GM18507 (cell line): Measurements from ENCODE around the gene NLGN1.

Experiments
- DNase-seq: peaks from one replicate; pipeline ENCODE4 v3.0.0; 2011; ENCODE audit warnings: low read depth; ENCODE audit not compliant: insufficient read length; ENCODE audit errors: extremely low spot score
- FAIRE-seq: peaks from 2 replicates; lab custom pipeline; 2011; peaks lifted over from hg19 to GRCh38; lab: Jason Lieb, UNC

NLGN1 gene

DNA sequence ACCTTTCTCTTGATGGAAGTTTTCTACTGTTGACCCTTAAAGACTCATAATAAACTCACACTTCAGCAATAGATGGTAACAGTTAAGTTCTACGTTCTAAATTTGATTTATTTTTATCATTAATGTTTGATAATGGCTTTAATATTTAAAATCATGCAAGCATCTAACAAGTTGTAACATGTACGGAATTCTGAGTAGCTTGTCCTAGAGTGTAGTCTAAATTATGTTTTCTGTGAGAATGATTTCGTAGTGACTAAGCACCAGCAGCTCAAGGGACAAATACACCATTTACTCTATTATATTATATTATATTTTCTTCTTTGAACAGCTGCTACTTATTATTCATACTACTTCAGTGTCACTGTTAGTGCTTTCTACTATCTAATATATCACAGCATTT, 345.6 kb downstream of the NLGN1 start:
- DNase-seq (no peak), FAIRE-seq (no peak)

DNA sequence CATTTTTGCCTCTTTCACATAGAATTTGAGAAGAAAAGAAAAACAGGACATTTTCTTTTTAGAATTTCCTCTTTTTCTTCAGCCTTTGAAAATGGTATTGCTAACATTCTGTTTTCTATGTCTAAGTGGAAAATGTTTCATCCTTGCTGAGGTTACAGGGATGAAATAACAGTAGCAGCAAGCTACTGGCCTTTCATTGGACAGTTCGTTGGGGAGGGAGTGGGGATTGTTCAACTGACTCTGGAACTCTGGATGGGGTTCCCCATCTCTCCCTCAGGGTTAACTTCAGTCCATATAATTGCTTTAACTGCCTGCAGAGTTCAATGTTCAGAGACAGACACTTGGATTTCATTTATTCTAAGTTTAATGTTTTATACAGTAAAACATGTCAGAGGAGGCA, 346.0 kb downstream of the NLGN1 start:
- FAIRE-seq (no peak), DNase-seq (no peak)

DNA sequence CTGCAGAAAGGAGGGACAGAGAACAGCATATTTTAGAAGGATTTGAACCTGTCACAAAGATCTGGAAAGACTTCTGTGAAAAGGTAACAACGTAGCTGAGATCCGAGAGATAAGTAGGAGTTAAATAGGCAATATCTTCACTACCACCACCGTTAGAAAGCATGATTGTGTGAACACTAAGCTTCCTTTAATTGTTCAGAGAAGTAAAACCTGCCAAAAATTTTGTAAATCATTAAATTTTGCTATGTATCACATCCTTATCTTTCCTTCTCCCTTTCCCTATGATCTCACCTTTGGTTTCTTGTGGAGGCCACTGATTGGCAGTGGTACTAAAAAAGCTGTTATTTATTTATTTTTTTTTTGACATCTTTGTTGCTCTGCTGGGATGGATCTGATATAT, 346.9 kb downstream of the NLGN1 start:
- FAIRE-seq (no peak), DNase-seq (no peak)

DNA sequence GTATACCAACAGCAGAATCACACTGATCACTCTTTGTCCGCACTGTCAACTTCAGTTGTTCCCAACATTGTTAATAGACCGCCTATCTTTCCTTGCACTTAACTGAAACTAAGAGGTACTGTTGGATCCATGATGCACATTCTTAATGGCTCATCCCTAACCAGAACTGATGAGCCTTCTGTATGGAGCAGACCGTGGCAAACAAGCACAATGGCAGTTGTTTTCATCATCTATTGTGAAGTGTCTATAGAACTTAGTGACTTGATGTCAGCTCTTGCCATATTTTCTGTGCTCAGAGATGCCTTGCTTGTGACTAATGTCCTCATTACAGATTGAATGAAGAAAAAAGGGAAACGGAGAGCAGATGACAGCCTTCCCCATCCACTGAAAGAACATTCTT, 347.4 kb downstream of the NLGN1 start:
- no peak for FAIRE-seq

DNA sequence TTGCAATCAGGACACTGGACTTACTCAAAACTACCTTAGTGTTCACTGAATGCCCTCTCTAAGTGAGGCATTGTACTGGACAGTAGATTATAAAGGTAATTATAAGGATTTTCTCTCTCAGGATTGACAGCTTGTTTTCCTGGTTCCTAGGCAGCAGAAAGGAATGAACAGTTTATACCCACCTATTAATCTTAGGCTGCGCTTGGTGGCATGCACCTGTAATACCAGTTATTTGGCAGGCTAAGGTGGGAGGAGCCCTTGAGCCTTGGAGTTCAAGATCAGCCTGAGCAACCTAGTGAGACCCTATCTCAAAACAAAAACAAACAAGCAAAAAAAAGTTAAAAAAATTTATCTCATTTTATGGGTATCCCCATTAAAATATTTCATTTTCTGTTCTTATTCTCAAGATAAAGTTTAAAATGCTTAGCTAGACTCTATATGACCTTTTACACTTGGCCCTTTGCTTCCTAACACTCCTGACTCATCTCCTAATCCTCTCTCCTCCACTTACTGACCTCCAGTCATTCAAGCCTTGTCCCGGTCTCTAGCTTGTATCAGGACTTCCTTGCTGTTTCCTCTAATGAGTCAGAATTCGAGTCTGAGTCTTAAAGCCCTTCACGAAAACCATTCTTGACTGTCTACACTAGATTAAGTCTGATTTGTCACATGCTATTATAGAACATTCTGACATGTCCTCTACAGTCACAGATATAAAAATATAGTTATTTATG, 348.6 kb downstream of the NLGN1 start:
- DNase-seq (no peak), FAIRE-seq (no peak)

More for the DNA sequence above, 347.4 kb downstream of the NLGN1 start:
- DNase-seq = no peak

DNA sequence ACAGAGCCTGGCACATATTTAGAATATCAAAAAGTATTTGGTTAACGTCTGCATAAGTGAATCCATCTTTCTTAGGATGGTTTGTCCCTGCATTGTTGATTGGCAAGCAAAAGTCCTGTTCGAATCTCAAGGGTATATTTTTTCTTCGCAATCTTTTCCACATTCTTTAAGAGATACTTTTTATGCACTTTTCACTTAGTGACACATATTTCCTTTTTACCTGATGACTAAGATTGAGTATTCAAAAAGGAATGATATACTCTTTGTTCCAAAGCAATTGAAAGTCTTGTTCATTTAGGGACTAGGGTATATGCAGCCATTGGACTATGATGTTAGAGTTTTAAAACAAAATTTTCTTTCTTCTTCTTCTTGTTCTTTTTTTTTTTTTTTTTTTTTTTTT, 349.9 kb downstream of the NLGN1 start:
- no peak for DNase-seq
- no peak for FAIRE-seq

DNA sequence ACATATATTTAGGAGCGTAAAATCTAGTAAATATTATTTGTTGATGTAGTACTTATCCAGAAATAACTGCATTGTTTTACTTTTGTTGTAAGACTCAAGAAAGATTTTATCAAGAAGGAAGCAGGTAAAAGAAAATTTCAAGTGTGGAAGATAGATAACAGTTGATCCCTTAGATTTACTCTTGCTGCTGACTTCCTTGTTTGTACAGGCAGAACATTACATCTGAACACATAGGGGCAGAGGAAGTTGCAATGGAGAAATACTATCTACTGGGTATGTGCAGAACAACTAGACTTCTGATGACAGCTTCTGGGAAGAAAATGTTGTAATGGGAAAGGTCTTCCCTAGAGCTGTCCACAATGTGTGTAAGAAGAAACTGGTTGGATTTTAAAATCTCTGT, 350.6 kb downstream of the NLGN1 start:
- DNase-seq = no peak
- no peak for FAIRE-seq

DNA sequence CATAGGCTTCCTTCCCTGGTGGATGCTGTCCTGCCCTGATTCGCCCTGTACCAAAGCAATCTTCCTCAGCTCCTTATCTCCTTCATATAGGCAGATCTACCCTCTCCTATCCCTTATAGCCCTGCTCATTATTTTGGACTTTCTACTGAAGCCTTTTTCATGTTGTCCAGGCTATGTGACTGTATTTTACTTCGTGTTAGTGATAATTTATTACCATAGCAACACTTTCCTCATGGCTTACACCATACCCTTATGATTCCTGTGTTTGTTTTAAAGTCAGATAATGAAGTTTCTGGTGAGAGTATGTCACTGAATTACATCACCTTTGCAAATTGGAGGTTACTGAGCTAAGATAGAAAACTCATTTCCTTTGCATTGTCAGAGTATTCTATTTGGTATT, 352.6 kb downstream of the NLGN1 start:
- FAIRE-seq (no peak), DNase-seq (no peak)

DNA sequence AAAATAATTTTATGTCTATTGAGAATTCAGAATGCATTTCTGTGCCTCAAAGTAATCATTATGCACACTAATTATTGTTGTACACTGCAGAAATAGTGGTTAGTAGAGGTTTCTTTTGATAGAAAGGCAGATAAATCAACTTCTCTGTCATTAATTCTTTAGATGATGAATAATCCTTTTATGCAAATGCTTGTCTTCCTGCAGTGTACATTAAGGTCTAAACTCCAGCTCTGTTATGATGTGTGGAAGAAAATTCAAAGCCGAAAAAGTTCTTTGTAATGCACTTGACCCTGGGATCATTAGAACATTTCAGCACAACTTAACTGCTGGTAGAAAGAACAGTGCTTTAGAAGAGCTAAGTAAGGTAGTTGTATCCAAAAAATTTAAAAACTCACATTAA, 353.0 kb downstream of the NLGN1 start:
- DNase-seq (no peak), FAIRE-seq (no peak)

DNA sequence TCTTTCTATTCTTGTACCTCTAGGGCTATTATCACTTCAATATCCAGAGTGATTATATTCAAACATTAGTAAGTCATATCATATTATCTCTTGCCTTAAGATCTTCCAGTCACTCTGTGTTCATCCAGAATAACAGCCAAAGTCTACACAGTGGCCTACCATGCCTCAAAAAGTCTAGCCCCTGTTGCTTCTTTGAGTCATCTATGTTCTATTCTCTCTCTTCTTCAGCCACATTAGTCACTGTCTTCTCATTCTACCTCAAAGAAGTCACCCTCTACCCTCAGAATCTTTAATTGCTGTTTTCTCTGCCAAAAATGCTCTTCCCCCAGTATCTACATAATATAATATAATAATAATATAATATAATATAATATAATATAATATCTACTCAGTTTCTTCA, 356.0 kb downstream of the NLGN1 start:
- DNase-seq = no peak
- FAIRE-seq = no peak

DNA sequence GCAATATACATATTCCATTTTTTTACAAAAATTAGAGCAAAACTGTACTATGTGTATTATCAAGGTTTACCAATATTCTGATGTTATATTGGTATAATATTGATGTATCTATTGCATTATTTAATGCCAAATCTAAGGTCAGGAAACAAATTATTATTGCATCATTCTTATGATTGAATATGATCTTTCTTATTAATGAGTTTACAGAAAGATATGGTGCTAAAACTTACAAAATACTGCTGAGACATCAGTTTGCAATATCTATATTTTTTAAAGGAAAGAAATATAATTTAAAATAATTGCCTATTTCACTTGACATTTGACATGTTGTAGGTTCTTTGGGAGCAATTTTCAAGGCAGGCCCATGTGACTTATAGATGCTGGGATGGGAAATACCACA, 357.6 kb downstream of the NLGN1 start:
- no peak for FAIRE-seq
- no peak for DNase-seq

DNA sequence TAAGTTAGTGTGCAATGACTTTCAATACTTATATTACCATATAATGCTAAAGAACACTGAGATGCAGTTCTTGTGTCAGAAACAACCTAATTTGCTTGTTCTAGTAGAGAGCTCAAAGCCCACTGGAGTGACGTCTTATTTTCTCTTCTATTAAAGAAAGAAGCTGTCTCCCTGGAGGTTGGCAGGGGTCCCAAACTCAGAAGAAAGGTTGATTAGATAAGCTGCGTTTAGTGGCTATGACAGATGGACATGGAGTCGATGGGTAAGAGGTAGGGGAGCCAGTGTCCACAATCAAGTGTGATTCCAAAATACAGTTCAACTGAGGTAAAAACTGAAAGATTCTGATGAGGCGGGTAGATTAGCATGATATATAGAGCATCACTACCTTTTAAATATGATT, 363.6 kb downstream of the NLGN1 start:
- FAIRE-seq (no peak), DNase-seq (no peak)

DNA sequence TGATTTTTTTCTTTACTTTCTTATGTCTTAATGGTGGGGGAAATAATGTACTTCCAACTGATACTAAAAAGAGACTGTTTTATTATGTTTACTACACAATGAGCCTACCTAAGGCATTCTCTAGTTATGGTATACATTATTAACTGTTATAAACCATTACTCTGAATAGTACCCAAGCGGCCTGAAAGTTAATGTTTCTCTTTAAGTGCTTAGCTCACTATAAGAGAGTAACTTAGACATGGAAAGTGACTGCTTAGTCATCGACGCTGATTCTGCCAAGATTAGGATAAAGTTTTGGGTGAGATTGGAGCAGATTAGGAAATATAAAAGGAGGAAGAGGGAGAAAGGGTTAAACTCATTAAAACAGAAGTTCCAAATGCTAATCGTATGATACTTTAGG, 365.0 kb downstream of the NLGN1 start:
- no peak for DNase-seq
- FAIRE-seq = no peak

DNA sequence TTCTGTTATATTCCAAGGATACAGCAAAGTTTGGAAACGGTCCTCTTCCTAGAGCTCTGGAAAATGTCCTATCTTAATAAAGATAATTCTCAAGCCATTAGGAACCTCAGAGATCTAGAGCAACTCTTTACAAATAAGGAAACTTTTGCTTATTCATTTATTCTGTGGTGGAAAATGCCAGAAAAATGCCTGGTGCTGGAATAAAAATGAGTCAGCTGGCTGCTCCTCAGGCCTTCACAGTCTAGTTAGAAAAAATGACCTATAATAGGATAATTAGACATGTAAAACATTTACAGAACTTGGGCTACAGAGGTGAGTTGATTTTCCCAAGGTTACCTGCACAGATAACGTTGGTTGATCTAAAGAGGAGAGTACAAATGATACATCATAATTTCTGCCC, 372.5 kb downstream of the NLGN1 start:
- DNase-seq (no peak), FAIRE-seq (no peak)

DNA sequence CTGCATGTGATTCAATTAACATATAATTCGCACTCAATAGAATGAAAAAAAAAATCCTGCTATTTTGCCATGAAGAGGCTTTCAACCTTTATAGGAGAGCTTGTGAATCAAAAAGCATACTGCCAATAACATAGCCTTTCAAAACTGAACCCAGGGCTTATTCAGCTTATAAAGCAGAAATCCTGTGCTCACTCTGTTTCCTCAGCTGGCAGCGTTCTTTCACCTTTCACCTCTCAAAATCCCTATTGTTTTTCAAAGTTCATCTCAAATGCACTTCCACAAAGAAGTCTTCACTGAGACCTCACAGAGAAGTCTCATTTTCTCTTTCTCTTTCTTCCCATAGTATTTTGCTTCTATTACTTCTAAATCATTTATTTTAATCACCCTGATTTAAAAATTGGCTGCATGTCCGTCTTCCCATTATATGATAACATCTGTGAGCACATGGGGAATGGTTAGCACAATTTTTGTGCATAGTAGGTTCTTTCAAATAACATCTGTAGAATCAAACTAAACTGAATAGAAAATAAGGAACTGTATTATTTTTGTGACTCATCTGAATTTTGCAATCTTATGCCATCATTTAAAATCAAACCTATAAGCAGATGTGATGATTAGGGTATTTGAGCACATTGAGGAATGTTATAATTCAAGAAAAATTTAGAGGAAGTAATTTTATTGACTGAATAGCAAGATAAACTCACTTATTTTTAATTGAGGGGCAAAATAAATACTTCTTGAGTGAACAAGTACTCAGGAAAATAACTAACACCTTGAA, 373.4 kb downstream of the NLGN1 start:
- no peak for DNase-seq
- no peak for FAIRE-seq

DNA sequence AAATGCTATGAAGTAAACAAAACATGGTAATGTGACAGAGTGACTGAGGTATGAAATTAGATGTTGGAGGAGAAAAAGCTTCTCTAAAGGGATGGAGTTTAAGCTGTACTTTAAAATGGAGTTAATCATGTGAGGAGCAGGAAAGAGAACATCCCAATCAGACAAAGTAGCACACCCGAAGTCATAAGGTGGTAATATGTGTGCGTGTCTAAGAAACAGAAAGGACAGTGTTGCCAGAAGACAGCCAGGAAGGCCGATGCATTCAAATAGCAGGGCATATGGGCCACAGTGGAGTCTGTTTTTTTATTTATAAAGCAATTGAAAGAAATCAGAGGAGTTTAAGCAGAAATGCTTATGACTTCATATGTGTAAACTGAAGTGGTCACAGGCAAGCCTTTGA, 376.3 kb downstream of the NLGN1 start:
- DNase-seq (no peak), FAIRE-seq (no peak)

DNA sequence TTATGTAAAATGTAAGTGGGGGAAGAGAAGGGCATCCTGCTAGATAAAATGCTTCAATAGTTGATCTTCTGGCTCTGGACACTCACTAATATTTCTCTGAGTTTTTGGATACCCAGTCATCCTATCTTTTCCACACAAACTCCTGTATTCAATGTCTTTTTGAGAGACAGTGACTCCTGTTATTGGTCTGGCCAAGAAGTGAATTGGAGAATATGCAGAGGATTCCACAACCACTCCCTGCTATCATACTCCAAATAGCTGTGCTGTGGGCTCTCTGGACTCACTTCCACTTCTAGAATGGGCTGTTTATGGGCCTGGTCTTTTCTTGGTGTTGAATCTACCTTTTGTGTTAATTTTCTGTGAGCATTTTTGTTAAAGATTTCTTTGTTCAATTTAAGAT, 376.8 kb downstream of the NLGN1 start:
- DNase-seq (no peak), FAIRE-seq (no peak)

DNA sequence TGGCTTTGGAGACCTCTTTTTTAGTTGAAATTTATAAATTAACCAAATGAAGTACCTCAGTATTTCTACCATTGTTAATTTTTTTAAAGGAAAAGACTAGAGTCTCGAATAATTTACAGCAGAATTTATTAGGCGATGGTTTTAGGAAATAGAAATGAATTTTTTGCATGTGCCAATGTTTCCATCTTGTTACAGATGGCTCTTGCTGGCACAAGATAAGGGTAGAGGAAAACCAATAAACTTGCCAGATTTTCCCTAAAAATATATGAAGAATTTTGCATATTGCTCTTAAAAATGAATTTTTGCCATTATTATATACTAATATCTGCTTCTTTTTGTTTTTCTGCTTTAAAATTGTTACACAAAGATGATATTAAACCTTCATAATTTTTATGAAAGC, 380.7 kb downstream of the NLGN1 start:
- no peak for DNase-seq
- FAIRE-seq = no peak

DNA sequence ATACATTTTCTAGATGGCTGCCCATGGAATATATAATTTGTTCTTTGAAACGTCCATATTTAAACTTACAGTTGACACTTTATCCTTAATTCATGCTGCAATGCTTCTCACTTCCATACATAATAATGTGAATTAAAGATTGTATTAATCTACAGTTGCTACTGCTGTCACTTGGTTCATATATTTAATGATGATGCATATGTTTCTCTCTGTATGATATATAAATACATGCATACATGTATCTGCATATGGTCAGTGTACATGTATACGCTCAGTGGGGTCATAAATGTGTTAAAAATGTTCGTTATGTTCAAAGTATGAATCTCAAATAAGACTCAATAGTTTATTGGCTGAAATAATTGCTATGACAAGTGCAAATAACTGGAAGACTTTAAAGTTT, 382.5 kb downstream of the NLGN1 start:
- DNase-seq (no peak), FAIRE-seq (no peak)

DNA sequence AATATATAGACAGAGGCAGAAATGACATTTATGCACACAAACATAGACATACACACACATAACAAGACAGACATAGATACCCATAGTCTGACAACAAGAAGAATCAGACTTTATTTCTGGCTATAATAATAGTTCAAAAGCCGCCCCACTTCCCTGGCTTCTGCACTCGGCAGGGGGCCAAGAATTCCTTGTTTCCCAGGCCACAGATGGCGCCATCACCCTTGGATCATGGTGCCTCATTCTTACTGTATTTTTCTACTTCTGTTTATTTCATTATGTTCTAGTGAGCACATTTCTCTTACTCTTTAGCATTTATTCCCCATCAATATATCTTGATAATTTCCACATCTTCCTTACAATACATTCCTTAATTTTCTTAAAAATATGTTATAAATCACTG, 387.5 kb downstream of the NLGN1 start:
- FAIRE-seq = no peak
- no peak for DNase-seq

DNA sequence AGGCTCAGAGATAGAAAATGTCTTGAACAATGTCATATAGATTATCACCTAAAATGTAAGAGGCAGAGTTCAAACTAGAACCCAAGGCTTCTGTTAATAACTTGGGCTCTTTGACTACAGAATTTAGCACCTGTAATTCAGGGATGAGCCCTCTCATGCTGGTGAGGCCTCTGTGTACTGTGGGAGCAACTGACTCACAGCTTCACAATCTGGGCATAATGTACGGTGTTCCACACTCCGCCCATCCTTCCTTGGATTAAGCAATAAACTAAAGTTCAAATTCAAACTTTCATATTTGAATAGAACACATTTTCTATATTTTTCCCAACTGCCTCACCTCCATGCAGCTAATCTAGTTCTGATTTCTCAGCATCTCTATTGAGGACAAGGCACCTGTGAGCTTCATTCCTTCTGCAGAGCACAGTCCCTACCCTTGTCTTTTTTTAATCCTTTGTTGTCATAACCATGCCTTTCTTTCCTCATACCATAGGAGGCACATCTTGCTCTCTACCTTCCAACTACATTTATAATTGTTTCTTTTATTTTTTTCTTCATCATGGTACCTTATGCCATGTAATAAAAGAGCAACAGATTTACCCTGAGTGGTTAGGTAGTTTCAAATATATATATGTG, 392.1 kb downstream of the NLGN1 start:
- DNase-seq = no peak
- no peak for FAIRE-seq
